LoVo (cell line): Measurements from ENCODE around the gene TSPAN7.

Experiments used
- DNase-seq: peaks from one replicate; pipeline ENCODE4 v3.0.0-alpha.2; 2016; ENCODE audit warnings: low spot score

Gene TSPAN7

GRCh38 chrX:38694394-38694793 is 133.1 kb downstream of the TSPAN7 start:
- no peak for DNase-seq

GRCh38 chrX:38697461-38697860 is 136.1 kb downstream of the TSPAN7 start:
- DNase-seq, result no peak

- DNase-seq, result no peak
Measured at GRCh38 chrX:38699121-38699520, 137.8 kb downstream of the TSPAN7 start.

- no peak for DNase-seq
Measured at GRCh38 chrX:38699696-38700095, 138.4 kb downstream of the TSPAN7 start.

GRCh38 chrX:38701073-38701472 is 139.7 kb downstream of the TSPAN7 start:
- DNase-seq, result no peak

GRCh38 chrX:38704146-38704882 is 143.0 kb downstream of the TSPAN7 start:
- DNase-seq, result no peak

GRCh38 chrX:38717871-38718270 is 156.5 kb downstream of the TSPAN7 start:
- no peak for DNase-seq

GRCh38 chrX:38718311-38718710 is 157.0 kb downstream of the TSPAN7 start:
- DNase-seq, result no peak

GRCh38 chrX:38726612-38727011 is 165.3 kb downstream of the TSPAN7 start:
- no peak for DNase-seq

- DNase-seq, result no peak
Measured at GRCh38 chrX:38727668-38728067, 166.3 kb downstream of the TSPAN7 start.

- no peak for DNase-seq
Measured at GRCh38 chrX:38732866-38733265, 171.5 kb downstream of the TSPAN7 start.
